ENCODE measurements around the gene ASAP3. TPM values are rescaled to one million over a fixed set of nuclear protein-coding genes. Genes with fewer than 3 reads are reported as not detected.

Gene ASAP3
- total and polyA plus RNA-seq, 2 of the 13 experiments (the other 11 are each of a cell fraction or from before 2014, with no cell fraction given) = 32.6 to 37.0 TPM

- no peak for ATAC-seq
- H3K36me3 ChIP-seq (replicated peaks in 1 of 2; ENCODE audit: control insufficient read depth in 1 of 2, insufficient read depth in 2 of 2, low read length in 2 of 2) = peaks cover 6 to 59% of the 10 kb centered on the region in 2 experiments; a peak in 4 of 5 replicates
- DNase-seq (ENCODE audit: low spot score) = no peak
- no TSS peak for BruUV-seq (replicated peaks)
- in situ Hi-C loops (cut with HindIII; ENCODE audit: extremely low pct_ligation_motif_present, low pct_unique_long_range_greater_than_20kb) (no loop called here), intact Hi-C loops (cut with micrococcal nuclease; ENCODE audit: unreplicated experiment) (no loop called here)
- H3K9ac ChIP-seq (ENCODE audit: insufficient read depth, low read depth, low read length) = no peak overlapping the region
- CTCF ChIA-PET (ENCODE audit: low intra/inter-chr PET ratio, low total read pairs) = no interaction called here
- FAIRE-seq = no peak
- H3K9me3 ChIP-seq (ENCODE audit: low read length) = no peaks in the 10 kb centered on the region
- H3K27me3 ChIP-seq (ENCODE audit: control insufficient read depth in 1 of 2, insufficient read depth in 2 of 2, low read length in 2 of 2) = no peaks in the 10 kb centered on the region
- H3K4me2 ChIP-seq (ENCODE audit: low read depth, low read length) = no peak overlapping the region
- WGBS (ENCODE audit: low lambda C conversion rate) = 88% methylated on average over 9 of the region's 9 CpGs
- TF ChIP-seq ZNF761 (CRISPR knock-in tag; conservative IDR thresholded peaks at IDR 0.05) (no peak), CCDC6 (CRISPR knock-in tag; IDR thresholded peaks at IDR 0.05) (no peak), PAX8 (CRISPR knock-in tag; IDR thresholded peaks at IDR 0.05; ENCODE audit: borderline replicate concordance) (no peak), HNRNPLL (IDR thresholded peaks at IDR 0.05; ENCODE audit: low read depth, low read length, poor library complexity, severe bottlenecking) (no peak), SRSF9 (IDR thresholded peaks at IDR 0.05; ENCODE audit: borderline replicate concordance, insufficient read depth, low read depth, low read length, poor library complexity, severe bottlenecking) (no peak), ZNF142 (CRISPR knock-in tag; IDR thresholded peaks at IDR 0.05) (no peak), PRDM10 (CRISPR knock-in tag; IDR thresholded peaks at IDR 0.05; ENCODE audit: low read depth) (no peak), SETDB1 (CRISPR knock-in tag; IDR thresholded peaks at IDR 0.05; ENCODE audit: borderline replicate concordance) (no peak), KLF16 (CRISPR knock-in tag; IDR thresholded peaks at IDR 0.05) (no peak), ZNF879 (CRISPR knock-in tag; IDR thresholded peaks at IDR 0.05) (no peak)
- no peak overlapping the region for H3K4me3 ChIP-seq (replicated peaks in 1 of 3; ENCODE audit: insufficient read depth in 1 of 3, low read depth in 2 of 3, low read length in 3 of 3)
- POLR2A ChIA-PET = no interaction called here
- H3K27ac ChIP-seq (ENCODE audit: extremely low read length, insufficient read depth, low read length) = no peak overlapping the region
- H4K20me1 ChIP-seq (ENCODE audit: insufficient read depth, low read length) = no peaks in the 10 kb centered on the region
- H2AFZ ChIP-seq (ENCODE audit: low read length) = no peak overlapping the region
- H3K4me1 ChIP-seq (ENCODE audit: insufficient read depth, low read length) = no peaks in the 10 kb centered on the region
- no peaks in the 10 kb centered on the region for H3K79me2 ChIP-seq (ENCODE audit: insufficient read depth, low read length)
Measured at GRCh38 chr1:23517581-23517980, 33.6 kb upstream of the ASAP3 start.

All from HepG2 (cell line).